Stomach smooth muscle (tissue), 2 donors: ENCODE results near the gene SLC13A5.
"Not testable (repeated sequence)": the region's sequence is repeated elsewhere in the genome, so short reads cannot be mapped to it uniquely, and the experiment has no call there.

ENCODE experiments used
- H3K27ac ChIP-seq: one replicate; pipeline ENCODE4 v1.7.0; 2013; ENCODE audit warnings: mild to moderate bottlenecking, low read length, inconsistent platforms
- H3K27me3 ChIP-seq, 2 donors: one replicate each; pipeline ENCODE4 v1.7.0; 2013; ENCODE audit warnings: low read length in 2 of 2; ENCODE audit not compliant: insufficient read depth in 2 of 2, control insufficient read depth in 1 of 2
- H3K36me3 ChIP-seq, 2 donors: one replicate each; pipeline ENCODE4 v1.7.0; 2013; ENCODE audit warnings: low read length in 2 of 2; ENCODE audit not compliant: control insufficient read depth in 2 of 2, insufficient read depth in 2 of 2
- H3K4me1 ChIP-seq: one replicate; pipeline ENCODE4 v1.7.0; 2013; ENCODE audit warnings: low read length; ENCODE audit not compliant: control insufficient read depth, insufficient read depth
- H3K4me3 ChIP-seq, 2 donors: one replicate each; pipeline ENCODE4 v1.7.0; 2013; ENCODE audit warnings: low read length in 2 of 2
- H3K9ac ChIP-seq, 2 donors: one replicate each; pipeline ENCODE4 v1.7.0; 2013; ENCODE audit warnings: low read length in 2 of 2, mild to moderate bottlenecking in 1 of 2
- H3K9me3 ChIP-seq, 2 donors: one replicate each; pipeline ENCODE4 v1.7.0; 2013; ENCODE audit warnings: low read length in 2 of 2; ENCODE audit not compliant: control insufficient read depth in 2 of 2
- donor health status: healthy.
- donor health status: Pancreatic carcinoma.

The SLC13A5 gene

DNA sequence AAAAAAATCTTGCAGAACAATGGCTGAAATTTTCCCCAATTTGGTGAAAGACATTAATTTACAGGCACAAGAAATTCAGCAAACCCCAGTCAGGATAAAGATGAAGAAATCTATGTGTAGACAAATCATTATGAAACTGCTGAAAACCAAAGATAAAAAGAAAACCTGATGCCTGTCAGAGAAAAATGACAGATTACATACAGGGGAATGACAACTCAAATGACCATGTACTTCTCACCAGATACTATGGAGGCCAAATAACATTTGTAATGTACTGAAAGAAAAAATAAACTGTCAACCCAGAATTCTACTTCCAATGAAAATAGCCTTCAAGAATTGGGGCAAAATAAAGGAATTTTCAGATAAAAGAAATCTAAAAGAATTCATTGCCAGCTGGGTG, 35.4 kb upstream of the SLC13A5 start:
- H3K4me3 ChIP-seq, result no peak overlapping the region
- peaks cover 14% of the 10 kb centered on the region for H3K4me1 ChIP-seq
- no peaks in the 10 kb centered on the region for H3K36me3 ChIP-seq
- no peak overlapping the region for H3K27ac ChIP-seq
- H3K9me3 ChIP-seq, result no peaks in the 10 kb centered on the region
- H3K27me3 ChIP-seq, result no peaks in the 10 kb centered on the region
- no peak overlapping the region for H3K9ac ChIP-seq

DNA sequence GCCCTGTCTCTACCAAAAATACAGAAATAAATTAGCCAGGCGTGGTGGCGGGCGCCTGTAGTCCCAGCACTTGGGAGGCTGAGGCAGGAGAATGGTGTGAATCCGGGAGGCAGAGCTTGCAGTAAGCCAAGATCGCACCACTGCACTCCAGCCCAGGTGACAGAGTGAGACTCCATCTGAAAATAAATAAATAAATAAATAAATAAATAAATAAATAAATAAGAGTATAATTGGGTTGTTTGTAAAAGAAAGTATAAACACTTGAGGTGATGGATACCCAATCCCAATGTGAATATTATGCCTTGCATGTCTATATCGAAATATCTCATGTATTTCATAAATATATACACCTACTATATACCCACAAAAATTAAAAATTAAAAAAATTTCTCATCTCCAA, 33.5 kb upstream of the SLC13A5 start:
- H3K36me3 ChIP-seq, H3K4me3 ChIP-seq, H3K9ac ChIP-seq, H3K9me3 ChIP-seq, H3K27me3 ChIP-seq, H3K4me1 ChIP-seq, H3K27ac ChIP-seq: not testable (repeated sequence)

DNA sequence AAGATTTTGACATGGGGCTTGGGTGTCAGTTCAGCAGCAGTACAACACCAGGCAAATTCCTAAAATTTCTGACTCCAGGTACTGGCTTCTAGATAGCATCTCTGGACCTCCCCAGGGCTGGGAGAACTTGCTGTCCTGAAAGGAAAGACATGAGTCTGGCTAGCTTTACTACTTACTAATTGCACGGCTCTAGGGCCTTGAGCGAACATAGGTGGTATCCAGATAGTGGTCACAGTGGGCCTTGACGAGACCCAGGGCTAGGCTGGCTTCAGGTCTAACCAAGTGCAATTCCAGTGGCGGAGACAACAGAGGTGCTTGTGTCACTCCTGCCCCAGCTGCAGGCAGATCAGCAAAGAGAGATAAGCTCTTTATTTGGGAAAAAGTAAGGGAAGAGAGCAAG, 16.4 kb upstream of the SLC13A5 start:
- no peak overlapping the region for H3K4me3 ChIP-seq

DNA sequence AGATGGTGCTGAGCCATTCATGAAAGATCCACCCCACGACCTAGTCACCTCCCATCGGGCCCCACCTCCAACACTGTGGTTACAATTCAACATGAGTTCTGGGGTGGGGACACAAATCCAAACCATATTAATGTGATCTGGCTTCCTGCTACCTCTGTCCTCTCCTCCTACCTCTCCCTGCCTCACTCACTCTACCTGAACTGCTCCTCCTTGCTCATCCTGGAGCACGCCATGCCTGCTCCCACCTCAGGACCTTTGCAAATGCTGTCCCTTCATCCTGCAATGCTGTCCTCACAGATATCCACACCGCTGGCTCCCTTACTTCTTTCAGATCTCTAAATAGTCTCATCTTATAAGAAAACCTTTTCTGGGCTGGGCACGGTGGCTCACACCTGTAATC, 10.8 kb upstream of the SLC13A5 start:
- no peak overlapping the region for H3K4me3 ChIP-seq

More for the DNA sequence above, 16.4 kb upstream of the SLC13A5 start:
- Histone ChIP-seq H3K9ac (no peak overlapping the region), H3K27ac (no peak overlapping the region), H3K27me3 (peaks cover 0 to 2% of the 10 kb centered on the region in 2 donors), H3K9me3 (no peaks in the 10 kb centered on the region), H3K36me3 (no peaks in the 10 kb centered on the region), H3K4me1 (no peaks in the 10 kb centered on the region)

DNA sequence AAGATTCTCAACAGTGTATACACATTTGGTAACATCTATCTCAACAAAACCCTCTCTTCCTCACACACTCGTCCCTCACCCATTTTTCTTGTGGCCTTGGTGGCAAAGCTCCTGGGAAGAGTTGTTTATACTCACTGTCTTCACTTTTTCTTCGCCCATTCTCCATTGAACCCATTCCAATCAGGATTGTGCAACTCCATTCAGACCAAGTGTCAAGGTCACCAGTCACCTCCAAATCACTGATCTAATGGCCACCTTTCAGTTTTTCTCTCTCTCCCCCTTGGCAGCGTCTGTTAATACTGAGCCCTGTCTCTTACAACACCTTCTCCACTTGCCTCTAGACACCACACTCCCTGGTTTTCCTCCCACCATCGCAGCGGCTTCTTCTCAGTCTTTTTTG, 8.6 kb upstream of the SLC13A5 start:
- H3K4me3 ChIP-seq, result no peak overlapping the region
- no peak overlapping the region for H3K27ac ChIP-seq
- H3K9ac ChIP-seq, result no peak overlapping the region
- H3K27me3 ChIP-seq, result peaks cover 0 to 20% of the 10 kb centered on the region in 2 donors
- no peaks in the 10 kb centered on the region for H3K36me3 ChIP-seq
- no peaks in the 10 kb centered on the region for H3K9me3 ChIP-seq
- no peaks in the 10 kb centered on the region for H3K4me1 ChIP-seq

More for the DNA sequence above, 10.8 kb upstream of the SLC13A5 start:
- Histone ChIP-seq H3K27ac (no peak overlapping the region), H3K9me3 (no peaks in the 10 kb centered on the region), H3K9ac (no peak overlapping the region), H3K36me3 (no peaks in the 10 kb centered on the region), H3K27me3 (peaks cover 0 to 19% of the 10 kb centered on the region in 2 donors), H3K4me1 (no peaks in the 10 kb centered on the region)

GRCh38 chr17:6716736-6717135, 3.6 kb upstream of the SLC13A5 start:
- no peak overlapping the region for H3K9ac ChIP-seq
- no peaks in the 10 kb centered on the region for H3K4me1 ChIP-seq
- H3K9me3 ChIP-seq, result peaks cover 6 to 7% of the 10 kb centered on the region in 2 donors
- no peak overlapping the region for H3K27ac ChIP-seq
- H3K27me3 ChIP-seq, result peaks cover 23 to 25% of the 10 kb centered on the region in 2 donors
- no peaks in the 10 kb centered on the region for H3K36me3 ChIP-seq
- H3K4me3 ChIP-seq, result no peak overlapping the region

DNA sequence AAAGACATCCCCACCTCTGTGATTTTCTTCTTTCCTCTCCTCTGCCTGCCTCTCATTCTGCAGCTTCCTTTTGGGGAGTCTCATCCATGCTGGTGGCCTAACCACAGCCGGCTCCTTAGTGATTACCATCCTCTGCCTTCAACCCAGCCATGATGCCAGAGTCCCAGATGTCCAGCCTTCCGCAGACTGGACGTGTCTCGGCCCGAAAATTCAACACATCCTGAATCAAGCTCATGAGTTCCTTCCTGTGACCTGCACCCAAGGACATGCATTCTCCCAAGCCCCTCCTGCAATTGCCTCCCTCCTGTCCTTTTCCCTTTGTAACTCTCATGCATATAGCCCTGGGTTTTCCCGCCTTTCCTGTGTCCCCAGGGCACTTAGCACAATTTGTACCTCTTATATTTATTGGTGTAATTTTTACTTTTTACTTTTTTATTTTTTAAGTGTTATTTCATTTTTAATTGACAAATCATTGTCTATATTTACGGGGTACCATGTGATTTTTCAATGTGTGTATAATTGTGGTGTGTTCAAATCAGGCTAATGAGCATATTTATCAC, 1.2 kb upstream of the SLC13A5 start:
- peaks cover 25 to 31% of the 10 kb centered on the region in 2 donors for H3K27me3 ChIP-seq
- H3K4me3 ChIP-seq, result no peak overlapping the region
- peaks cover 6 to 7% of the 10 kb centered on the region in 2 donors for H3K9me3 ChIP-seq
- H3K4me1 ChIP-seq, result no peaks in the 10 kb centered on the region
- no peak overlapping the region for H3K9ac ChIP-seq
- no peak overlapping the region for H3K27ac ChIP-seq
- H3K36me3 ChIP-seq, result no peaks in the 10 kb centered on the region

GRCh38 chr17:6713918-6714271, 726 bp upstream of the SLC13A5 start:
- Histone ChIP-seq H3K9ac (no peak overlapping the region), H3K27me3 (peaks cover 22 to 31% of the 10 kb centered on the region in 2 donors), H3K36me3 (no peaks in the 10 kb centered on the region), H3K9me3 (peaks cover 6 to 7% of the 10 kb centered on the region in 2 donors), H3K4me1 (no peaks in the 10 kb centered on the region), H3K27ac (no peak overlapping the region), H3K4me3 (no peak overlapping the region)

DNA sequence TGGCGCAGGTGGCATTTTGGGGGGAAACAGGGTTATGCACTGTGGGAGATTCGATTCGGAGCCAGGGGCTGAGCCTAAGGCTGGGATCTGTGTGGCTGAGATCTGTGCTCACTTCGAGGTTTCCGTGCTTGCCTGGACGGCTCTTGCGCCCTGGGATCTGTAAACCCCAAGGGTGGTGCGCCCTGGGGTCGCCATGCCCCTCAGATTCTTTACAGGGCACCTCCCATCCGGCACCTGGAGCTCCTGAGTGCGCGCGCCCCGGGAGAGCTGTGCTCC, 377 bp downstream of the SLC13A5 start:
- H3K27me3 ChIP-seq, result peaks cover 20 to 35% of the 10 kb centered on the region in 2 donors
- H3K4me3 ChIP-seq, result no peak overlapping the region
- no peak overlapping the region for H3K27ac ChIP-seq
- peaks cover 6 to 7% of the 10 kb centered on the region in 2 donors for H3K9me3 ChIP-seq
- no peaks in the 10 kb centered on the region for H3K36me3 ChIP-seq
- no peaks in the 10 kb centered on the region for H3K4me1 ChIP-seq
- no peak overlapping the region for H3K9ac ChIP-seq

DNA sequence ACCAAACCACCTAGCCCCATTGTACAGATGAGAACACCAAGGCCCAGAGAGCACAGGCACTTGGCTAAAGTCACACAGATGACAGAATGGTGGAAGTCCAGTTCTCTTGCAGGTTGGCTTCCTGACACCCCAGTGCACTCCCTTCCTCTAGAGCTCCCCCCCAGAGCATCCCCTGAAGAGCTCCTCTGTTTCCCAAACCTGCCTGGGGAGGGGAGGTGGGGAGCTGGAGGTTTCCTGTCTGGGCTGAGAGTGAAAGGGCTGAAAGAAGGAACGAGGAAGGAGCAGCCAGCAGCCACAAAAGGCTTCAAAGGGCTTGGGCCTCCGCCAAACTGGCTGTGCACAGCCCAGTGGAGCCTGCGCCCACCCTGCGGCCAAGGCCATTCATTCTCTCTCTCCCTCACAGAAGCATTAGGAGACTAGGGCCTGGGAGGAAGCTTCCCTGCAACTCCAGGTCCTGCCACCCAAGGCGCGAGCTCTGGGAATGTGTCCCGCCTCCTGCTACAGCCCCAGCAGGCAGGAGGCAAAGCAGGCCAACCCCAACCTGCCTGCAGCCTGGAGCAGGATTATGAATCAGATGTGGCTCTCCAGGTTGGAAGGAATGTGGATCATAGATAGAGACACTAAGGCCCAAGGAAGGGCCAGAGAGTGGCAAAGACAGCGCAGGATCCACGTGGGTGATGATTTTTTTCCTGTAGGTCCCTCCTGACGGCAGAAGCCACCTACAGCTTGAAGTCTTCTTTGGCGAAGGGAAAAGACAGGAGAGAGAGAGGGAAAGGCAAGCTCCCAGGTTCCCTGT, 913 bp downstream of the SLC13A5 start:
- Histone ChIP-seq H3K27ac (no peak overlapping the region), H3K9me3 (peaks cover 6 to 7% of the 10 kb centered on the region in 2 donors), H3K4me1 (no peaks in the 10 kb centered on the region), H3K27me3 (peaks cover 20 to 35% of the 10 kb centered on the region in 2 donors), H3K9ac (no peak overlapping the region), H3K4me3 (no peak overlapping the region), H3K36me3 (no peaks in the 10 kb centered on the region)

DNA sequence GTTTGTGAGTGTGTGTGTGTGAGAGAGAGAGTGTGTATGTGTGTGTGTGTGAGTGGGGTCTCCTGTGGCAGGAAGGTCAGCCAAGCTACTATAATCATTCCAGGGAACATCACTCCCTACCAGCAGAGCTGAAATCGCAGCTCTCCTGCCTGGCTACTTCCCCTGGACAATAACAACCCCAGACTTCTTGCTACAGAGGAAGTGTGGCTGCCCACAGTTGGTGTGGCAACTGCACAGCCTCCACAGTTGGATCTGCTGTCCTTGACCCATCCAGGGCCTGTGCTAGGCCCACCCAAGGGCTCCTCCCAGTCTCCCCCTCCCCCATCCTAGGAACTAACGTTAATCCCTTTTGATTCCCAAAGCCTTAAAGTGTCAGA, 1.5 kb downstream of the SLC13A5 start:
- H3K27ac ChIP-seq, result no peak overlapping the region
- peaks cover 24 to 37% of the 10 kb centered on the region in 2 donors for H3K27me3 ChIP-seq
- no peaks in the 10 kb centered on the region for H3K36me3 ChIP-seq

More for the DNA sequence above, 1.5 kb downstream of the SLC13A5 start:
- no peak overlapping the region for H3K4me3 ChIP-seq
- H3K9ac ChIP-seq, result no peak overlapping the region
- H3K4me1 ChIP-seq, result no peaks in the 10 kb centered on the region
- H3K9me3 ChIP-seq, result peaks cover 6 to 7% of the 10 kb centered on the region in 2 donors
